NCI-H2196 (cell line): ENCODE results near the gene KCNJ10.

ENCODE experiments used
- DNase-seq: peaks from one replicate; lab custom pipeline; 2025; ENCODE audit not compliant: unreplicated experiment; lab: John Stamatoyannopoulos, UW

The KCNJ10 gene

GRCh38 chr1:159968901-159969300 is 101.1 kb downstream of the KCNJ10 start:
- DNase-seq = no peak

- no peak for DNase-seq
Measured at GRCh38 chr1:159965263-159965662, 104.7 kb downstream of the KCNJ10 start.

GRCh38 chr1:159964144-159964543 is 105.8 kb downstream of the KCNJ10 start:
- no peak for DNase-seq

- DNase-seq = no peak
Measured at GRCh38 chr1:159962176-159962575, 107.8 kb downstream of the KCNJ10 start.

- no peak for DNase-seq
Measured at GRCh38 chr1:159961636-159962035, 108.3 kb downstream of the KCNJ10 start.

- DNase-seq = no peak
Measured at GRCh38 chr1:159960721-159961381, 109.1 kb downstream of the KCNJ10 start.

GRCh38 chr1:159959451-159959850 is 110.5 kb downstream of the KCNJ10 start:
- no peak for DNase-seq

- DNase-seq = no peak
Measured at GRCh38 chr1:159958719-159959380, 111.1 kb downstream of the KCNJ10 start.

- peak; percentile 52 for DNase-seq
Measured at GRCh38 chr1:159957824-159958268, 112.1 kb downstream of the KCNJ10 start.

- DNase-seq = no peak
Measured at GRCh38 chr1:159955456-159955855, 114.5 kb downstream of the KCNJ10 start.

GRCh38 chr1:159953536-159954515 is 116.1 kb downstream of the KCNJ10 start, which contains the start of gene SLAMF9:
Gene SLAMF9, minus strand, starts transcription at chr1:159954237. Its CDS starts 100 bp downstream, at chr1:159954137.
- DNase-seq = no peak

- DNase-seq = no peak
Measured at GRCh38 chr1:159952932-159953331, 117.0 kb downstream of the KCNJ10 start.

- no peak for DNase-seq
Measured at GRCh38 chr1:159951551-159951950, 118.4 kb downstream of the KCNJ10 start.

GRCh38 chr1:159951016-159951415 is 118.9 kb downstream of the KCNJ10 start:
- no peak for DNase-seq

- DNase-seq = no peak
Measured at GRCh38 chr1:159949981-159950381, 120.0 kb downstream of the KCNJ10 start.

- no peak for DNase-seq
Measured at GRCh38 chr1:159949123-159949522, 120.8 kb downstream of the KCNJ10 start.
